Neural progenitor cell (in vitro differentiated cells): ENCODE data around the gene GCNT4.

Experiments
- CTCF ChIP-seq: fragments of 200-600 bp; sonication (generic); IDR thresholded peaks from 2 replicates; pipeline ENCODE4 v1.5.1; 2017; ENCODE audit warnings: antibody characterized with exemption, mild to moderate bottlenecking
- EZH2 ChIP-seq: fragments of 200-600 bp; sonication (generic); IDR thresholded peaks from 2 replicates; pipeline ENCODE4 v1.6.1; 2017; ENCODE audit warnings: antibody characterized with exemption, mild to moderate bottlenecking, moderate library complexity
- EZH2phosphoT487 ChIP-seq: fragments of 200-600 bp; sonication (generic); IDR thresholded peaks from 2 replicates; pipeline ENCODE4 v1.6.1; 2017; ENCODE audit warnings: antibody characterized with exemption

DNA sequence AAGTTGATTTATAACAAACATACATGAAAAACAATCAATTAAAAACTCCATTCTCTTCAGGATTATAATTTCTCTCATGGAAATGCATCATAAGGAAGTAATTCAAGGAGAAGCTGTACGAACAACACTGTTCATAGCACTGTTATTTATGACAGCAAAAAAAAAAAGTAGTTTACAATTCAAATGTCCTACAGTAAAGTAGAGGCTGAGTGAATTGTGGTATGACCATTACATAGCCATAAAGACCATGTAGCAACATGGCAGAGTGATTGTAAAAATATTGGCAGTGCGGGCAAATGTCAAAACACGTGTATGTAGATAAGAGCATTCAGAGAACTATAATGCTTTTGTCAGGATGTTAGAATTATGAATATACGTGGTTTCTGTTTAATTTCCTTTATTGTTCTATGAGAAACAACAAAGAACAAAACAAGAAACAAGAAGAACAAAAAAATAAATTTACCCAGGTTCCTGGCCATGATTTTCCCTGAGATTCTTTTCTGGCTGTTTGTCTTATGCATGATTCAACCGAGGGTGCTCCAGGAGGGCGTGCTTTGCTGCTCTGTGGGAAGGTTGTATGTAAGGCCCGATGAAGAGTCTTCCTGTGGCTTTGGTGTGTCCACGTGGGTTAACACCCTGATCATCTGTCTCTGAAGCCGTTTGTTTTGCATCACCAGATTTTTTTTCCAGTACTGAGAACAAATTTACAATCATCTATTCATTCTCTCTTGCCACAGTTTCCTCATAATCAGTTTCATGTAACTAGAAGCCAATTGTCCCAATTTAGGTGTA, 28.8 kb downstream of the GCNT4 start:
- no peak for TF ChIP-seq CTCF
- no peak for TF ChIP-seq EZH2
- no peak for TF ChIP-seq EZH2phosphoT487
